ENCODE data around the gene ABCG4. TPM values are rescaled to one million over a fixed set of nuclear protein-coding genes. Genes with fewer than 3 reads are reported as not detected.

Gene ABCG4
- total RNA-seq, 1 experiment from 2014 or later: 0.31 TPM

DNA sequence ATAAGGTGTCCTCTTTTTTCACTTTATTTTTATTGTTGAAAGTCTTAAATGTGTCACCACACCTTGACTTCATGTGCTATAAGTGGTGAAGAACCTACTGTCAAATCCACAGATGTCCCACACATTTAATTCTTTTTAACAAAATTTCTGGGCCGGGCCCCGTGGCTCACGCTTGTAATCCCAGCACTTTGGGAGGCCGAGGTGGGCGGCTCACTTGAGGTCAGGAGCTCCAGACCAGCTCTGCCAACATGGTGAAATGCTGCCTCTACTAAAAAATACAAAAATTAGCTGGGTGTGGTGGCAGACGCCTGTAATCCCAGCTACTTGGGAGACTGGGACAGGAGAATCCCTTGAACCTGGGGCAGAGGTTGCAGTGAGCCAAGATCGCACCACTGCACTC, 60.3 kb downstream of the ABCG4 start:
- no peak for DNase-seq
- Histone ChIP-seq H3K27me3 (ENCODE audit: control insufficient read depth, insufficient read depth, low read length) (no peaks in the 10 kb centered on the region), H3K4me3 (ENCODE audit: insufficient read depth, low read depth, low read length) (no peak overlapping the region)

DNA sequence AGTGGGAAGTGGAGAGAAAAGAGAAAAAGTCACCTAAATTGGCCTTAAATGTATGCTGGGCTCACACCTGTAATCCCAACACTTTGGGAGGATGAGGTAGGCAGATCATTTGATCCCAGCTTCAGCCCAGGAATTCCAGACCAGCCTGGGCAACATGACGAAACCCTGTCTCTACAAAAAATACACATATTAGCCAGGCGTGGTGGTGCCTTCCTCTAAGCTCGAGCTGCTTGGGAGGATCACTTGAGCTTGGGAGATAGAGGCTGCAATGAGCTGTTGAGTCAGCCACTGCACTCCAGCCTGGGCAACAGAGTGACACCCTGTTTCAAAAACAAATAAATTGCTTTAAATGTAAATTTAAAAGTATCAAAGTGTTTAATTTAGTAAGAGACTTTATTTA, 61.2 kb downstream of the ABCG4 start:
- H3K4me3 ChIP-seq (ENCODE audit: insufficient read depth, low read depth, low read length): no peak overlapping the region
- no peaks in the 10 kb centered on the region for H3K36me3 ChIP-seq (replicated peaks; ENCODE audit: control insufficient read depth, insufficient read depth, low read length)
- H3K27me3 ChIP-seq (ENCODE audit: control insufficient read depth, insufficient read depth, low read length): no peaks in the 10 kb centered on the region
- no peak for DNase-seq

More for the DNA sequence above, 60.3 kb downstream of the ABCG4 start:
- no peaks in the 10 kb centered on the region for H3K36me3 ChIP-seq (replicated peaks; ENCODE audit: control insufficient read depth, insufficient read depth, low read length)

Other genes with a start within 250 kb of the ABCG4 start
- 15.8 and 18.5 TPM in 2 replicates for gene BCL9L, start 223.1 kb upstream of the ABCG4 start, total RNA-seq (2014; rRNA removed; shearing (Covaris generic))
- 0.21 TPM in 1 of 2 replicates, not detected in the other for gene UPK2, start 192.8 kb upstream of the ABCG4 start, total RNA-seq (2014; rRNA removed; shearing (Covaris generic))
- not detected in 2 replicates for gene FOXR1, start 177.3 kb upstream of the ABCG4 start, total RNA-seq (2014; rRNA removed; shearing (Covaris generic))
- gene CENATAC, start 150.9 kb upstream of the ABCG4 start, total RNA-seq (2014; rRNA removed; shearing (Covaris generic)): 15.7 and 18.0 TPM in 2 replicates
- 881 and 959 TPM in 2 replicates for gene RPS25, start 130.7 kb upstream of the ABCG4 start, total RNA-seq (2014; rRNA removed; shearing (Covaris generic))
- gene TRAPPC4, start 130.3 kb upstream of the ABCG4 start, total RNA-seq (2014; rRNA removed; shearing (Covaris generic)): 78.3 and 98.2 TPM in 2 replicates
- 53.2 and 54.5 TPM in 2 replicates for gene SLC37A4, start 118.2 kb upstream of the ABCG4 start, total RNA-seq (2014; rRNA removed; shearing (Covaris generic))
- gene HYOU1, start 91.8 kb upstream of the ABCG4 start, total RNA-seq (2014; rRNA removed; shearing (Covaris generic)): 183 and 200 TPM in 2 replicates
- gene VPS11, start 81.2 kb upstream of the ABCG4 start, total RNA-seq (2014; rRNA removed; shearing (Covaris generic)): 17.5 and 21.9 TPM in 2 replicates
- 12.2 and 14.3 TPM in 2 replicates for gene HMBS, start 64.2 kb upstream of the ABCG4 start, total RNA-seq (2014; rRNA removed; shearing (Covaris generic))
- 30.7 and 44.3 TPM in 2 replicates for gene DPAGT1, start 47.2 kb upstream of the ABCG4 start, total RNA-seq (2014; rRNA removed; shearing (Covaris generic))
- 4.8 and 7.0 TPM in 2 replicates for gene C2CD2L, start 41.7 kb upstream of the ABCG4 start, total RNA-seq (2014; rRNA removed; shearing (Covaris generic))
- 21.2 and 33.2 TPM in 2 replicates for gene HINFP, start 27.5 kb upstream of the ABCG4 start, total RNA-seq (2014; rRNA removed; shearing (Covaris generic))
- 34.0 and 44.0 TPM in 2 replicates for gene NLRX1, start 19.7 kb downstream of the ABCG4 start, total RNA-seq (2014; rRNA removed; shearing (Covaris generic))
- not detected in 2 replicates for gene NHERF4, start 36.4 kb downstream of the ABCG4 start, total RNA-seq (2014; rRNA removed; shearing (Covaris generic))
- 16.1 and 23.6 TPM in 2 replicates for gene CBL, start 57.3 kb downstream of the ABCG4 start, total RNA-seq (2014; rRNA removed; shearing (Covaris generic))
- gene MCAM, start 168.1 kb downstream of the ABCG4 start, total RNA-seq (2014; rRNA removed; shearing (Covaris generic)): 45.5 and 59.3 TPM in 2 replicates
- 26.4 and 28.9 TPM in 2 replicates for gene RNF26, start 185.5 kb downstream of the ABCG4 start, total RNA-seq (2014; rRNA removed; shearing (Covaris generic))
- 2.1 TPM in 2 replicates for gene C1QTNF5, start 191.8 kb downstream of the ABCG4 start, total RNA-seq (2014; rRNA removed; shearing (Covaris generic))
- not detected in 2 replicates for gene MFRP, start 197.7 kb downstream of the ABCG4 start, total RNA-seq (2014; rRNA removed; shearing (Covaris generic))
- gene USP2, start 232.6 kb downstream of the ABCG4 start, total RNA-seq (2014; rRNA removed; shearing (Covaris generic)): 2.7 and 2.8 TPM in 2 replicates